Mesenchymal stem cell (in vitro differentiated cells and primary cell): Measurements from ENCODE around the gene PDCD11.
A peak's percentile ranks its signal among the peaks of the same experiment; 100 is the strongest.

Experiments
- DNase-seq: peaks from one replicate; pipeline ENCODE4 v3.0.0-alpha.2; 2013
- H2AFZ ChIP-seq: one replicate; pipeline ENCODE4 v1.6.1; 2013; ENCODE audit warnings: low read depth, mild to moderate bottlenecking, control low read depth, inconsistent platforms, low read length, moderate library complexity
- H2AK5ac ChIP-seq: 2 replicates; pipeline ENCODE4 v1.6.1; 2013; ENCODE audit warnings: low read length, moderate library complexity, mild to moderate bottlenecking, inconsistent platforms; ENCODE audit not compliant: severe bottlenecking
- H2BK120ac ChIP-seq: one replicate; pipeline ENCODE4 v1.6.1; 2013; ENCODE audit warnings: low read depth, mild to moderate bottlenecking, inconsistent platforms, low read length, moderate library complexity
- H2BK12ac ChIP-seq, 2 experiments: one replicate each; pipeline ENCODE4 v1.6.1; 2013; ENCODE audit warnings: inconsistent platforms in 2 of 2, low read length in 2 of 2, mild to moderate bottlenecking in 2 of 2, moderate library complexity in 2 of 2, control low read depth in 1 of 2
- H2BK15ac ChIP-seq: one replicate; pipeline ENCODE4 v1.6.1; 2013; ENCODE audit warnings: mild to moderate bottlenecking, low read depth, inconsistent platforms; ENCODE audit not compliant: poor library complexity, severe bottlenecking
- H2BK5ac ChIP-seq: 2 replicates; pipeline ENCODE4 v1.6.1; 2013; ENCODE audit warnings: low read depth, mild to moderate bottlenecking, low read length, control low read depth, inconsistent platforms; ENCODE audit not compliant: poor library complexity, severe bottlenecking
- H3K14ac ChIP-seq, 2 experiments: one replicate each; pipeline ENCODE4 v1.6.1; 2013; ENCODE audit warnings: inconsistent platforms in 2 of 2, low read length in 2 of 2, control low read depth in 1 of 2, mild to moderate bottlenecking in 1 of 2, moderate library complexity in 1 of 2
- H3K18ac ChIP-seq, 2 experiments: one replicate each; pipeline ENCODE4 v1.6.1; 2013; ENCODE audit warnings: inconsistent platforms in 2 of 2, low read length in 2 of 2, control low read depth in 1 of 2, low read depth in 1 of 2, mild to moderate bottlenecking in 1 of 2
- H3K23ac ChIP-seq, 2 experiments: one replicate each; pipeline ENCODE4 v1.6.1; 2013; ENCODE audit warnings: inconsistent platforms in 2 of 2, low read length in 2 of 2, mild to moderate bottlenecking in 2 of 2, moderate library complexity in 2 of 2, control low read depth in 1 of 2
- H3K27ac ChIP-seq: 2 replicates; pipeline ENCODE4 v1.5.1; 2013; ENCODE audit warnings: mild to moderate bottlenecking, moderate library complexity, low read length, control low read depth, inconsistent platforms; ENCODE audit not compliant: poor library complexity, severe bottlenecking
- H3K27me3 ChIP-seq, 2 experiments: 2 replicates each; pipeline versions ENCODE4 v1.6.1 to v1.7.0; 2013; ENCODE audit warnings: low read length in 2 of 2, mild to moderate bottlenecking in 2 of 2, moderate library complexity in 2 of 2, control low read depth in 1 of 2, inconsistent platforms in 1 of 2; ENCODE audit not compliant: control insufficient read depth in 1 of 2, insufficient read depth in 1 of 2
- H3K36me3 ChIP-seq, 2 experiments: 2 replicates each; pipeline versions ENCODE4 v1.6.1 to v1.7.0; 2013; ENCODE audit warnings: low read length in 2 of 2, control low read depth in 1 of 2, inconsistent platforms in 1 of 2, low read depth in 1 of 2, mild to moderate bottlenecking in 1 of 2; ENCODE audit not compliant: insufficient read depth in 2 of 2, control insufficient read depth in 1 of 2
- H3K4ac ChIP-seq, 2 experiments: one replicate each; pipeline ENCODE4 v1.6.1; 2013; ENCODE audit warnings: inconsistent platforms in 2 of 2, low read length in 2 of 2, mild to moderate bottlenecking in 2 of 2, moderate library complexity in 2 of 2, control low read depth in 1 of 2, low read depth in 1 of 2
- H3K4me1 ChIP-seq: 2 replicates; pipeline ENCODE4 v1.6.1; 2013; ENCODE audit warnings: low read depth, low read length, control low read depth; ENCODE audit not compliant: control insufficient read depth, insufficient read depth
- H3K4me2 ChIP-seq: 2 replicates; pipeline ENCODE4 v1.6.1; 2013; ENCODE audit warnings: low read length, mild to moderate bottlenecking, inconsistent platforms; ENCODE audit not compliant: poor library complexity, severe bottlenecking
- H3K4me3 ChIP-seq, 2 experiments: 2 replicates each; pipeline versions ENCODE4 v1.5.1 to v1.7.0; 2013; ENCODE audit warnings: low read length in 2 of 2, mild to moderate bottlenecking in 2 of 2, control low read depth in 1 of 2, low read depth in 1 of 2; ENCODE audit not compliant: insufficient read depth in 1 of 2
- H3K79me1 ChIP-seq: replicated peaks from 2 replicates; pipeline ENCODE4 v1.6.1; 2013; ENCODE audit warnings: mild to moderate bottlenecking, control low read depth, low read length, inconsistent platforms; ENCODE audit not compliant: poor library complexity, severe bottlenecking
- H3K9ac ChIP-seq: 2 replicates; pipeline ENCODE4 v1.7.0; 2013; ENCODE audit warnings: mild to moderate bottlenecking, low read length, moderate library complexity
- H3K9me3 ChIP-seq: 2 replicates; pipeline ENCODE4 v1.7.0; 2013; ENCODE audit warnings: mild to moderate bottlenecking, low read length; ENCODE audit not compliant: control insufficient read depth
- H4K8ac ChIP-seq: one replicate; pipeline ENCODE4 v1.6.1; 2013; ENCODE audit warnings: inconsistent platforms, mild to moderate bottlenecking, low read length, moderate library complexity
- H4K91ac ChIP-seq: one replicate; pipeline ENCODE4 v1.6.1; 2013; ENCODE audit warnings: mild to moderate bottlenecking, low read length, inconsistent platforms
- WGBS: methylation state at CpG from one replicate; pipeline ENCODE4 v1.1.7; 2013; ENCODE audit warnings: mixed read lengths; 5-methylcytosine and 5-hydroxymethylcytosine counted together

The PDCD11 gene

GRCh38 chr10:103459615-103460014, 63.2 kb downstream of the PDCD11 start:
- H3K4me1 ChIP-seq: peaks cover 2% of the 10 kb centered on the region
- no peak overlapping the region for H4K91ac ChIP-seq
- H3K9ac ChIP-seq: no peak overlapping the region
- no peak overlapping the region for H2BK12ac ChIP-seq
- no peak overlapping the region for H3K4me3 ChIP-seq
- no peaks in the 10 kb centered on the region for H3K79me1 ChIP-seq
- no peak overlapping the region for H2BK15ac ChIP-seq
- no peak overlapping the region for H3K4ac ChIP-seq
- WGBS: 69% methylated on average over 4 of the region's 4 CpGs
- no peak overlapping the region for H3K23ac ChIP-seq
- no peak overlapping the region for H4K8ac ChIP-seq
- H3K9me3 ChIP-seq: no peaks in the 10 kb centered on the region
- H3K27me3 ChIP-seq: peaks cover 0 to 14% of the 10 kb centered on the region in 2 experiments
- no peak overlapping the region for H3K14ac ChIP-seq
- no peak overlapping the region for H2BK120ac ChIP-seq
- H3K36me3 ChIP-seq: no peaks in the 10 kb centered on the region
- no peak overlapping the region for H3K18ac ChIP-seq
- H2AFZ ChIP-seq: no peak overlapping the region
- H3K4me2 ChIP-seq: no peak overlapping the region
- H2AK5ac ChIP-seq: no peak overlapping the region
- H2BK5ac ChIP-seq: no peak overlapping the region
- no peak for DNase-seq
- H3K27ac ChIP-seq: no peak overlapping the region

- Histone ChIP-seq H3K27ac (no peak overlapping the region), H3K4me3 (no peak overlapping the region), H2BK5ac (no peak overlapping the region), H4K91ac (no peak overlapping the region), H3K9ac (no peak overlapping the region), H2AFZ (no peak overlapping the region), H3K4ac (no peak overlapping the region), H3K14ac (no peak overlapping the region), H2BK12ac (no peak overlapping the region), H3K4me1 (peaks cover 7% of the 10 kb centered on the region), H3K79me1 (no peaks in the 10 kb centered on the region), H2BK120ac (no peak overlapping the region), H3K9me3 (no peaks in the 10 kb centered on the region), H2AK5ac (no peak overlapping the region), H3K18ac (no peak overlapping the region), H3K36me3 (no peaks in the 10 kb centered on the region), H4K8ac (no peak overlapping the region), H3K4me2 (no peak overlapping the region), H3K27me3 (peaks cover 0 to 14% of the 10 kb centered on the region in 2 experiments), H2BK15ac (no peak overlapping the region), H3K23ac (no peak overlapping the region)
- DNase-seq: peak; percentile 30
- WGBS: 74% methylated on average over 4 of the region's 4 CpGs
Measured at GRCh38 chr10:103463499-103463898, 67.1 kb downstream of the PDCD11 start.

GRCh38 chr10:103465411-103466179, 69.2 kb downstream of the PDCD11 start:
- Histone ChIP-seq H3K4me2 (no peak overlapping the region), H3K9ac (no peak overlapping the region), H3K79me1 (no peaks in the 10 kb centered on the region), H3K36me3 (no peaks in the 10 kb centered on the region), H2BK12ac (no peak overlapping the region), H3K18ac (no peak overlapping the region), H2AK5ac (no peak overlapping the region), H4K8ac (no peak overlapping the region), H2BK120ac (no peak overlapping the region), H3K23ac (no peak overlapping the region), H3K4ac (no peak overlapping the region), H3K14ac (no peak overlapping the region), H3K27me3 (peaks cover 0 to 9% of the 10 kb centered on the region in 2 experiments), H4K91ac (no peak overlapping the region), H3K27ac (no peak overlapping the region), H3K9me3 (no peaks in the 10 kb centered on the region), H3K4me3 (no peak overlapping the region), H2BK15ac (no peak overlapping the region), H2AFZ (no peak overlapping the region), H2BK5ac (no peak overlapping the region), H3K4me1 (peaks cover 7% of the 10 kb centered on the region)
- 93% methylated on average over 11 of the region's 14 CpGs for WGBS
- no peak for DNase-seq

DNA sequence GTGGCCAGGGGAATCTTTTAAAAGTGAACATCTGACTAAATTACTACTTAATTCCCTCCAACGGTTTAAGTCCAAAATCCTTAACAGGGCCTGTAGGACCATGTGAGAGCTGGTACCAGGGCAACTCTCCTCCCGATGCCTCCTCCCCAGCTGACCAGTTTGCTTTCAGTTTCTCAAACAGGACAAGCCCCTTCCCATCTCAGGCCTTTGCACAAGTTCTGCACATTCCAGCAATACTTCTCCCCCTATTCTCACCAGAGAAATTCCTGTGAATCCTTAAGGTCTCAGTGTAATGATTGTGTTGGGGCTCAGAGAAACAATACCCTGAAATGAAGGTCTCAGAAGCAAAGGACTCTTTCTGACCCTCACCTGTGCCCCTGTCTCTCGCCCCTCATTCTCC, 70.3 kb downstream of the PDCD11 start:
- no peak overlapping the region for H3K4me2 ChIP-seq
- peaks cover 10% of the 10 kb centered on the region for H3K4me1 ChIP-seq
- H3K18ac ChIP-seq: peak overlapping the region in 1 of 2 experiments; percentile 18
- no peak overlapping the region for H2BK120ac ChIP-seq
- no peak overlapping the region for H2AK5ac ChIP-seq
- no peak overlapping the region for H3K14ac ChIP-seq
- peaks cover 0 to 13% of the 10 kb centered on the region in 2 experiments for H3K27me3 ChIP-seq
- no peak overlapping the region for H2BK5ac ChIP-seq
- 82% methylated on average over 3 of the region's 3 CpGs for WGBS
- no peaks in the 10 kb centered on the region for H3K79me1 ChIP-seq
- no peaks in the 10 kb centered on the region for H3K9me3 ChIP-seq
- DNase-seq: peak; percentile 38
- no peaks in the 10 kb centered on the region for H3K36me3 ChIP-seq
- no peak overlapping the region for H2AFZ ChIP-seq
- no peak overlapping the region for H3K4ac ChIP-seq
- H3K4me3 ChIP-seq: no peak overlapping the region
- no peak overlapping the region for H2BK15ac ChIP-seq
- peak overlapping the region; percentile 32 for H3K27ac ChIP-seq
- no peak overlapping the region for H4K8ac ChIP-seq
- no peak overlapping the region for H2BK12ac ChIP-seq
- no peak overlapping the region for H3K23ac ChIP-seq
- H4K91ac ChIP-seq: no peak overlapping the region
- no peak overlapping the region for H3K9ac ChIP-seq
